GM12873 (cell line): Measurements from ENCODE around the gene GGPS1.

ENCODE experiments used
- CTCF ChIP-seq: IDR thresholded peaks from 2 replicates; pipeline ENCODE4 v1.5.1; 2012; ENCODE audit warnings: low read depth, mild to moderate bottlenecking, moderate library complexity, low read length, control low read depth; ENCODE audit not compliant: insufficient read depth; ENCODE audit errors: missing control alignments

Gene GGPS1

GRCh38 chr1:235328271-235329138, at the start of gene GGPS1:
TSS of gene GGPS1 (plus strand) at chr1:235328570. CDS start at chr1:235335265, 6,695 bp downstream.
- TF ChIP-seq CTCF: peak; percentile 44

GRCh38 chr1:235278915-235279292, 49.5 kb upstream of the GGPS1 start:
- TF ChIP-seq CTCF: no peak

- TF ChIP-seq CTCF: no peak
These were observed 48.7 kb upstream of the GGPS1 start for GRCh38 chr1:235279694-235280093.

GRCh38 chr1:235280467-235280866, 47.9 kb upstream of the GGPS1 start:
- TF ChIP-seq CTCF: no peak

DNA sequence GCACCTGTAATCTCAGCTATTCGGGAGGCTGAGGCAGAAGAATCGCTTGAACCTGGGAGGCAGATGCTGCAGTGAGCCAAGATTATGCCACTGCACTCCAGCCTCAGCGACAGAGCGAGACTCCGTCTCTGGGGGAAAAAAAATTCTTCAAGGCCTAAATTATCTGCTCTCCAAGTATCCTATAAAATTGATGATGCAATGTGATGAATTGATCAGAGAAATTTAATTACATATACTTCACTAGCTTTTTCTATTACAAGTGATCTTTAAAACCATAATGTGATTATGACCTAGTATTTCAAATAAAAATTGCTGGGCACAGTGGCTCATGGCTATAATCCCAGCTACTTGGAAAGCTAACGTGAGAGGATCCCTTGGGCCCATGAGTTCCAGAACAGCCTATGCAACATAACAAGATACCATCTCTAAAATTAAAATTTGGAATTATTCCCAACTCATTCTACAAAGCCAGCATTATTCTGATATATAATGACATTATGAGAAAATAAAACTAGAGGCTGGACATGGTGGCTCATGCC, 44.1 kb upstream of the GGPS1 start:
- TF ChIP-seq CTCF: no peak

- no peak for TF ChIP-seq CTCF
These were observed 41.7 kb upstream of the GGPS1 start for GRCh38 chr1:235286667-235287066.

DNA sequence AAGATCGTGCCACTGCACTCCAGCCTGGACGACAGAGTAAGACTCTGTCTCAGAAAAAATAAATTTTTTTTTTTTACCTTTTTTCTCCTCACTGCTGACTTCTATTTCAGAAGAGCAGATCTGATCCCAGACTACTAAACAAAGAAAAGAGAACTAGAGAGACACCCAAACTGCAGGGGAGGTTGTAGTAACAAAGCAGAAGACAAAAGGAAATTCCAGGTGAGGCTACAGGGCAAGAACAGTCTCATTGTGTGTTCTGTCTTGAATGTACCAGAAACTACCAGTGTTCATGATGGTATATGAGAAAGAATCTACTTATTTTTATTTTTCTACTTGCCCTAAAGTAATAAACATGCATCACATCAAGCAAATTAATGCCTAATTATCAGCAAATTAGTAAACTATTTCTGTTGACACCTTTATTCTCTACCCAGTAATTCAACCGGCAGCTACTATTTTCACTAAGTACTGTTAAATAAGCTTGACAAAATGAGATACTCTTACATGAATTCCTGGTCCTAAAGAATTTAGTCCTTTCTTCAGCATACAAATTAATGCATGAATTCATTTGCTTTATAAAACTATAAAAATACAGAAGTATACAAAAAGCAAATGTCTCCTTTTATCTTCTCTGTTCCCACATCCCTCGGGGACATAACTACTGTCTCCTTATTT, 41.0 kb upstream of the GGPS1 start:
- no peak for TF ChIP-seq CTCF
